ENCODE measurements around the gene GARNL3.

Gene GARNL3

GRCh38 chr9:127405344-127406125, 141.0 kb downstream of the GARNL3 start:
- no peak for DNase-seq (ENCODE audit: low spot score)

DNA sequence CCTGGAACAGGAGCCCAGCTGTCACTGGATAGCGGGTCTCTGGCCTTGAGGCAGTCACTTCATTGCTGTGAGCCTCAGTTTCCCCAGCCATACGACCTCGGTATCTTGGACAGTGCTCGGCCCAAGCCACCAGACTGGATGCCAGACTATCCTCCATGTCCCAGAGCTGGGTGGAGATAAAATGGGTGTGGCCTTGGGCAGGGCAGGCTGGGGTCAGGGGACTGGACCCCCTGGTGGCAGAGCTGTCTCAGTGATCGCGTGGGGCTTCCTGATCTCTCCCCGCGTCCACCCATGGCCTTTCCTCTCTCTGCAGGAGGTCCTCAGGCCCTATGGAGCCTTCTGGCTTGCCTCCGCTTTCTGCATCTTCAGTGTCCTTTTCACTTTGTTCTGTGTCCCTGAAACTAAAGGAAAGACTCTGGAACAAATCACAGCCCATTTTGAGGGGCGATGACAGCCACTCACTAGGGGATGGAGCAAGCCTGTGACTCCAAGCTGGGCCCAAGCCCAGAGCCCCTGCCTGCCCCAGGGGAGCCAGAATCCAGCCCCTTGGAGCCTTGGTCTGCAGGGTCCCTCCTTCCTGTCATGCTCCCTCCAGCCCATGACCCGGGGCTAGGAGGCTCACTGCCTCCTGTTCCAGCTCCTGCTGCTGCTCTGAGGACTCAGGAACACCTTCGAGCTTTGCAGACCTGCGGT, 142.4 kb downstream of the GARNL3 start:
- DNase-seq (ENCODE audit: low spot score), result no peak

DNA sequence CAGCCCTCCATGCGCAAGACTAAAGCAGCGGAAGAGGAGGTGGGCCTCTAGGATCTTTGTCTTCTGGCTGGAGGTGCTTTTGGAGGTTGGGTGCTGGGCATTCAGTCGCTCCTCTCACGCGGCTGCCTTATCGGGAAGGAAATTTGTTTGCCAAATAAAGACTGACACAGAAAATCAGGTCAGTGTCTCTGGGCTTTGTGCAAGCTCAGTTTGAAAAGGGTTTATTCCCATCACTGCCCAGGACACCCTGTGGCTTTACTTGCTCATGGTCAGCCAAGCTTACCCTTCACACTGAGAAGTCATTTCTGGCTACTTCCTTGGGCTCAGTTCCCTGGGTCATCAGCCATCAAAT, 142.9 kb downstream of the GARNL3 start:
- no peak for DNase-seq (ENCODE audit: low spot score)

DNA sequence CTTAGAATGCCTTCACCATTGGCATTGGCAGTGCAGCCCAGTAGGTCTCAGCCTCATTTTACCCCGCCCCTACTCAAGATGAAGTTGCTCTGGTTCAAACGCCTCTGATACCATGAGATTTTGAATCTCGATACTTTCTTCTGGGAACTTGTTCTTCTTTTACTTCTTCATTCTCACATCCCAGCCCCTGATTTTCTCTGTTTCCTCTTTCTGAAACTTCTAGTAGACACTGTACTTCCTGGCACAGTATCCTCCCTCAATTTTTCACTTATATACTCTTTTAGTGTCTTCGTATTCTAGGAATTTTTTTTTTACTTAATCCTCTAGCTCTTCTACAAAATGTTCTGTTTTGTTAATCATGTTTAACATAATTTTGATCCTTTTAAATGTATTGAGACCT, 146.5 kb downstream of the GARNL3 start:
- DNase-seq (ENCODE audit: low spot score), result no peak

GRCh38 chr9:127415141-127415540, 150.6 kb downstream of the GARNL3 start:
- DNase-seq (ENCODE audit: low spot score), result no peak

DNA sequence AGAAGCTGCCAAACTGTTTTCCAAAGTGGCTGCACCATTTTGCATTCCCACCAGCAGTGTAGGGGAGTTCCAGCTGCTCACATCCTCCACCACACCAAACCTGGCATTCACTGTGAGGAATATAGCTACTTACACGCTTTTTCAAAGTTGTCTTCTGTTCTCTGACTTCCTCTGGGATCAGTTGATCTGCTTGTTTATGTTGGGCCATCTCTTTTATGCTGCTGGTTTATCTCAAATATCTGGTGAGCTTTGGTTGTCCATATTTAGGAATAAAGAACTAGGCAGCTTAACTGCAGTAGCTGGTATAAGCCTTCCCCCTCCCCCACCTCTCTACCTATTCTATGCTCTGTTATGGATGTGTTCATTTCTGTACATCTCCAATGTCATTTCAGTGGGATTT, 151.1 kb downstream of the GARNL3 start:
- no peak for DNase-seq (ENCODE audit: low spot score)

DNA sequence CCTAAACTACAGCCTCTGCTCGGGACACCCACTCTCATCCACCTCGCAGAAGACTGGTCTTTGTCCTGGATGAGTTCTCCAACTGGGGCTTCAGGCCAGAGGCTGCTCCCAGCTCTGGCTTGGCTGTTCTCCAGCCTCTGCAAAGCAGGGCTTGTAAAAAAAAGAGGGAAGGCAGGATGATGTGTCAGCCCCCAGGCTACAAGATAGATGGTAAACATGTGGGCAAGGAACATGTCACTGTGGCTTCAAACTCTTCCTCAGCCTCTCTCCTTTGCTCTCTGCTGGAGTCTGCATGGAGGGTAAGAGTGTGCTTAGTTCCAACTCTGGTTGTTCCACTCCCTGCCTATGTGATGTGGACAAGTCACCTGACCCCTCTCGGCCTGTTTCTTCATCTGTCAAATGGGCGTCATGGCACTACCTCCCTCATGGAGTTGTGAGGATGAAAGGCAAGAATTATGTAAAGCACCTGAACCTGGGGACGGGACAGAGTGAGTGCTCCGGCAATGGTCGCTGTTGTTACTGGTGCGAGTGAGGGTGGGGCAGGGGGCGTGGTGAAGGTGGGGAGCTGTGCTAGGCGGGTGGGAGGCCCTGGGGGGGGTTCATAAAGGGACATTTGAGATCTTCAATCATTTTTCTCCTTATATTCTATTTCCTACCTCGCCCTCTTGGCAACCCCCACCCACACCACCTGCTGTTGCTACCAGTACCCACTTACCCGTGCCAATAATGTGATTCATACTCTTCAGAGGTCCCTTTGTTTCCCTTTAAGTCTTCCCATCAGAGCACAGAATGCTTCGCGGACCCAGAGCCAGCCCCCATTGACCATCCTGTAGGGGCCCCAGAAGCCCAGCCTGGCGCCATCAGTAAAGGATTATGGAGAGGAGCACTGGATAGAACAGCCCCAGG, 152.8 kb downstream of the GARNL3 start:
- no peak for DNase-seq (ENCODE audit: low spot score)

DNA sequence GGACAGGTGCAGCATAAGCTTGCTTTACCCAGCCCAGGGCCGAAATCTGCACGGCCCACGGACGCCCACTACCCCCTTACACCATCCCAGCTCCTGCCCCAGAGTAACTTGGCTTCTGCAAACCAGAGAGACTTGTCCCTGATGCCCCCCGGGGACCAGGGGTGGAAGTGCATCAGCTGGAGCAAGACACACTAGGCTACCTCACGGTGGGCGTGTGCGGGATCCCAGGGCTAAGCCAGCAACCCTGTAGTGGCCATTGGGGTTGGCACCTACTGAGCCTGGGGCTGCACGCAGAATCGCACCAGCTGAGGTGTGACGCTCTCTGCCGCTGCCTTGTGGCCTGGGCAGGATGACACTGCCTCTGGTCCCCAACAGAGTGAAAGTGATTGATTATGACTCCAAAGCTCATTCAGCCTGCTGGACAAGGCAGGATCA, 153.5 kb downstream of the GARNL3 start:
- DNase-seq (ENCODE audit: low spot score), result peak; percentile 85

DNA sequence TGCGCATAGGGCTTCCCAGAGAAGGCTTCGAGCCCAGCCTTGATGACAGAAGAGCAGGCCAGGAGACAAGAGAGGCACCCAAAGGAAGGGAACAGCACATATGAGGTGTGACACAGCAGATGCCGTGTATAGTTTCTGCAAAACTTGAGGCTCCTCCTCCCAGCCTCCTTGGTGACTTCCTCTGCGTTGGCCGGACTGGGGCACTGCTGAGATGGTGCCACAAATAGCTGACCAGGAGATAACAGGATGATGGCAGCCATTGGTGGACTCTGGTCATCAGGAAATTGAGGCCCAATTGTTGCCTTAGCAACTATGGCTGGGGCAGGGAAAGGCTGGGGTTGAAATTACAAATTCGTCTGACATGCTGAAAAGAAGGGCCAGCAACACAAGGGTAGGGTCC, 154.8 kb downstream of the GARNL3 start:
- DNase-seq (ENCODE audit: low spot score), result no peak

DNA sequence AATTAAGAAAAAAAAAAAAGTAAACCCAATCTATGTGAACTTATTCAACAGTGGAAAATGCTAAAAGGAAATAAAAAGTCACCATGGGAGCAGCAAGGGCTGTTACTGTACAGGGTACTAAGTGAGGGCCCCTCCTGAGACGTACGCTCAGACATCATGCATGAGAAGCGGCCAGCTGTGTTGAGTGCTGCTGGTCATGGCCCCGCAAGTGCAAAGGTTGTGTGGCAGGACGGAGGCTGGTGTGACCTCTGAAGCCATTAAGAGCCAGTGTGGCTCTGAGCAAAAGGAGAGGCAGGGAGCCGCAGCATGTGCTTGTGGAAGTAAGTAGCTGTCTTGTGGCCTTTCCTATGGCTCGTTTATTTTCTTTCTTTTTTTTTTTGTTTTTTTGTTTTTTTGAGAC, 156.5 kb downstream of the GARNL3 start:
- DNase-seq (ENCODE audit: low spot score), result no peak

- DNase-seq (ENCODE audit: low spot score), result no peak
Observed at GRCh38 chr9:127422133-127422782, 157.7 kb downstream of the GARNL3 start.

GRCh38 chr9:127422787-127423186, 158.2 kb downstream of the GARNL3 start:
- DNase-seq (ENCODE audit: low spot score), result no peak

GRCh38 chr9:127423476-127423933, 158.9 kb downstream of the GARNL3 start:
- no peak for DNase-seq (ENCODE audit: low spot score)

DNA sequence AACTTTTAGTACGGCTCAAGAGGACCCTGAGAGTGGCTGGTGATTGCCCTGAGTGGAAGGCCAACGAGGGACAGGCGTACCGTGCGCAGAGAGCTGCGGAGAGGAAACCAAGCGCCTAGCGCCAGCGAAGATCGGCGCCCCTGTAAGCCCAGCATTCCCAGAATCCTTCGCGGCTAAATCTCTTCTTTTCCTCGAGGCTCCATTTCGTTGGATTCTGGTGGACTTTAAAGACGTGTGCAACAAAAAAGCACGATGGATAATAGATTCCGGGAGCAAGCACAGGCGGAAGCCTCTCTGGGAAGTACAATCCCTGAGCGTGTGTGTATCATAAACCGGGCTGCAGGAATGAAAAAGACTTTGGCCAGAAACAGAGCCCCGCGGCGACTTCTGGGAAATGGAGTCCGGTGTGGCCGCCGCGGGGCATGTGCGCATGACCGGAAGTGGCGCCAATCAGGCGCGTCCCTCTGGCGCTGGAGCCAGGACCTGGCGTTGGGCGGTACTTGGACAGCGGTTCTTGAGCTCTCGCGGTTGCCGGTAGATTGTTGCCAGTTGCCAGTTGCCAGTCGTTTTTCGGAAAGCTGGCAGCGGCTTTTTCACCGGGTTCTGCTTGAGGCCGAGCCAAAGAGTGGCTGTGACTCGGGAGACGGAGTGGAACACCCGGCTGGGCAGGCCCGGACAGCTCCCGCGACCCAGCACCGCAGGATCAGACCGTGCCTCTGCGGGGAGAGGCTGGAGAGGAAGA, 159.5 kb downstream of the GARNL3 start, which contains the start of gene ZNF79:
Gene ZNF79, plus strand, starts transcription at position 449 of the 742 bp plus-strand sequence. CDS start 406 bp downstream, outside the sequence.
- peak; percentile 98 for DNase-seq (ENCODE audit: low spot score)

GRCh38 chr9:127424676-127424999, 160.1 kb downstream of the GARNL3 start:
- DNase-seq (ENCODE audit: low spot score), result no peak

GRCh38 chr9:127426756-127427155, 162.2 kb downstream of the GARNL3 start:
- no peak for DNase-seq (ENCODE audit: low spot score)

GRCh38 chr9:127428348-127428747, 163.8 kb downstream of the GARNL3 start:
- DNase-seq (ENCODE audit: low spot score), result no peak

- DNase-seq (ENCODE audit: low spot score), result no peak
Observed at GRCh38 chr9:127430415-127430814, 165.8 kb downstream of the GARNL3 start.

DNA sequence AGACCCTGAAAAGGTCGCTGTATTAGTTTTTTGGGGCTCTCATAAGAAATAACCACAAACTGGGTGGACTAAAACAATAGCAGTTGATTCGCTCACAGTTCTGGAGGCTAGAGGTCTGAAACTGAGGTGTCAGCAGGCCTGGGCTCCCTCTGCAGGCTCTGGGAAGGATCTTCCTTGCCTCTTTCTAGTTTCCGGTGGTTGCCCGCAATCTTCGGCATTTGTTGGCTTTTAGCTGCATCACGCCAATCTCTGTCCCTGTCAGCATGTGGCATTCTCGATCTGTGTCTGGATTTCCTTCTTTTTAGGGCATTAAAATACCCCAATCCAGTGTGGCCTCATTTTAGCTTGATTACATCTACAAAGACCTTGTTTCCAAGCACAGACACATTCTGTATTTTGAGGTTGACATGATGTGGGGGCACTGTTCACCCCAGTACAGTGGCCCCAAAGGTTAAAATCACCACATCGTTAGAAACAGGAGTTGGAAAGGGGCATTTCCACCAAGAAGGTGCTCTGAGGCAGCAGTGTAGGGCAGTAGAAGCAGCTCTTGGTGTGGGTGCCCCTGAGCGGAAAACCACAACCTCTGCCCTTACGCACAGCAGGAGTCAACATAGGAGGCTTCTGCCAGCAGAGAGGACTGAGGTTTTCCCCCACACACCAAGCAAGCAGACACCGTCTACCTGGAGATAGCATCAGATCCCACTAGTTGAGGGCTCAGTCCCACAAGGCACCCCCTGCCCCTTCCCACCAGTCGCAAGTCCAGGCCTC, 173.1 kb downstream of the GARNL3 start:
- no peak for DNase-seq (ENCODE audit: low spot score)

- DNase-seq (ENCODE audit: low spot score), result no peak
Observed at GRCh38 chr9:127438394-127438793, 173.8 kb downstream of the GARNL3 start.

All from iPS-NIHi11 (cell line).